ENCODE measurements around the gene ZNF407.

The ZNF407 gene

DNA sequence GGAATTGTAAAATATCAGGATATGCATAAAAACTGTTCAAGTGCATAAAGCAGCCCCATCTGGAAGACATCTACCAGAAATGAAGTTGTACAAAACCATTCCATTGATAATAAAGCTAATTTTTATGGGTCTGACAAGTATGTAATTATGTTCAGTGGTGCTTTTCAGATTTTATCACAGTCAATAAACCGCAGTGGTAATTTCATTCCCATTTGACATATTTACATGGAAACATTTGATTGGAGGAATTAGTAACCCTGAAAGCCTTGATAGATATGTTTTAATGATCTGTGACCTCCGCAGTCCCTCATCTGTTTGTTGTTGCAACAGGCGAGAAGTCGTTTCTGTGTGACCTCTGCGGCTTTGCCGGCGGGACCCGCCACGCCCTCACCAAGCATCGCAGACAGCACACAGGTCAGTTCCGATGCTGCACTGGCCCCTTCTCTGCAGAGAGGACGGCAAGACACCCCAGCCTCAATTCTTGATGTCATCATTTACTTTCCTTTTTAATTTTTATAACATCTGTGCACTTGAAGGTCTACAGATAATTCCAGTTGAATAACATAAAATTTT, 283.1 kb downstream of the ZNF407 start:
- DNase-seq (ENCODE audit: low spot score), result no peak

DNA sequence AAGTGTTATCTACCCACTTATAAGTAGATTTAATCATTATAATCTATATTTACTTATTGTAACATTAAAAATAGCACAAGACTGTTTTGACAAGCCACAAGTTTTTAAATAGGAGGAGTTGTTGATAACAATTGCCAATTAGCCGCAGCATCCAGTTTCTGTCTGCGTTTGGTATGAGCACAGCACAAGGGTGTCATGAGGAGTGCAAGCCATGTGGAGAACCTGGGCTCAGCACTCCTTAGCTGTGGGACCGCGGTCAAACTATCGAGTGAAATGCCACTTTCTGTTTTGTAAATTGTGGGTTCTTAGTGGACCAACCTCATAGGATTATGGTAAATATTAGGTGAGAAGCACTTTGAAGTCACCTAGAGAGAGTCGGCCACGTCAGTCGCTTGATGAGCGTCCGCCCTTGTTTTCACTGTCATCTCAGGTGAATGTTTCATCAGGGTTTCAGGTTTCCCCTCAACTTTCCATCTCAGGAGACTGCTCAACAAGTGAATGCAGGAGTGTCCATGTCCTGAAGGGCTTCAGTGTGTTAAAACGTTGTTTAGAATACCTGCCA, 294.5 kb downstream of the ZNF407 start:
- no peak for DNase-seq (ENCODE audit: low spot score)

DNA sequence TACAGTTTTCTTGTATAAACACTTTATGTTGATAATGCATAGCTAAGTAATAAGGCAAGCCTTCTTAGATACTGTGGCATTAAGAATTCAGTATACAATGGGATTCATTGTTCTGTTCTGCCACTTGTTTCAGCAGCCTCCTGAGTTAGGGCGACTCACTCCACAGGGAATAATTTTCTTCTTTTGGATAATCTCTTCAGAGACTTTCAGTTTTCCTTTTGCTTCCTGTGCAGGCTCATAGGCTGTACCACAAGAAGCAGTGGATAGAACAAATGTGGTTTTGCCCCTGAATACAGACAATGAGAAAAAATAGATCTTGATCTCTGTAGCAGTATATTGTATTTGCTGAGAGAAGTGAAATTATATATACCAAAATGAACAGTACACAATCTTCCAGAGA, 298.0 kb downstream of the ZNF407 start:
- no peak for DNase-seq (ENCODE audit: low spot score)

DNA sequence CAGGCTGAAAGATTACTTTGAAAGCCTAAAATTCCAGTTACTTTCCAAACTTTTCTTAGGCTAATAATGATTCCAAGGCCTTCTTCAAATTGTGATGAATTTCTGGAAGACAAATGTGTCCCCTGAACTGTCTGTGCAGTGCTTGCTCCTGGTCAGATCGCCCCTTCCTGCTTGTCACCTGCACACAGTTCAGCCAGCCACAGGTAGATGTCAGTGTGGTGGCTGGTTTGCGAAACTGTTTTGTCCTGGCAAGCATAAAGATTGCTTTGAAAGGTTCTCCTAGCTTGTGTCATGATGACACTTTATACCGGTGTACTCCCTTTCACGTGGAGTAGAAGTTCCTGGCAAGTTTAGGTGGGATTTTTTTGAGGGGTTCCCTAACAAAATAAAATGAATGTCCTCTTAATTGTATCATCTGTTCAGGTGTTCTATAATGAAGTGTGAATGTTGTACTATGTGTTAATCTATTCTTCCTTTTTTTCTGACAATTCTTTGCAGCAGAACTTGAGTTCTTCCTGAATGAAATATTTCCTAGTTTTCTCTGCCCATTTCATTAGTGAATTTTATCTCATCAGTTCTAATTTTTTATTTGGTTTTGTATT, 298.8 kb downstream of the ZNF407 start:
- peak; percentile 70 for DNase-seq (ENCODE audit: low spot score)

DNA sequence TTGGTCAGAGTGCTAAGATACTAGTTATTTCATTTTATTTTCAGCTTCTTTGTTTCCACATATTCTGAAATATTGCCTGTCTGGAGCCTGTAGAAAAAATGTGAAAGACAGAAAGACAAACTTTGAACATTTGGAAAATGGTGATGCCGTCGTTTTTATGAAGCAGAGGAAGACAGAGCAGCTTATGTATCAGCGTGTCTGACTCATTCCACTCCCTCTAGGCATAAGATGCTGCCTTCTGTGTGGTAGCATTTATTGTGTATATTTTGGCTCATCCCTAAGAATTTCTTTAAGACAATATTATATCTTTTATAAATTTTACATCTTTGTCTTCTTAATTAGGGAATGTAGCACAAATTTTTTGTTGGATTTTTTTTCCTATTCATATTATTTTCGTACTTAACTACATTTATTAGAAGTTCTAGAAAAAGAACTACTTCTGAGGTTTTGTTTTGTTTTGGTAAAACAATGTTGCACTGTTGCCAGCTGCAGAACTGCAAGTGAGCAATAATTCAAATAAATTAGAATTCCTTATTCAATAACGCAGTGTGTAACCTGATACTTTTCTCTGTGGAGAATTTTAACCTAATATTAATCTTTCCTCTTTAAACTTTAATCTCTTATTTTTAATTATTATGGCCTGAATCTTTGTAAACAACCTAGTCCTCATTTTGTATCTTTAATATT, 300.4 kb downstream of the ZNF407 start:
- no peak for DNase-seq (ENCODE audit: low spot score)

DNA sequence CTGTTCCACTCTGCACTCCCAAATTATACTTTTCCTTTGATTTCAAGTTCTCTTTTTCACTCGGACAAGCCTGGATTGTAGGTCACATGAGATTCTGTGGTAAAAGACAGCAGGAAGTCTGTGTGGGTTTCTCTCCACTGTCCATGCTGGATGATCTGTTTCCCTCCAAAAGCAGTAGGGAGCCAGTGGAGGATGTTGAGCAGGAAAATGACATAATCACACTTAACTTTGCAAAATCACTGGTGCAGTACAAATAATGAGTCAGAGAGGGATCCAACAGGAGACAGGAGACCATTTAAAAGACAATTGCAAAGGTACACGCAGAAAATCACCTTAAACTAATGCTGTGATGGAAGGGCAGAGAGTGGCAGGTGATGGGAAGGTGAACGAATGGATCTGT, 301.3 kb downstream of the ZNF407 start:
- no peak for DNase-seq (ENCODE audit: low spot score)

DNA sequence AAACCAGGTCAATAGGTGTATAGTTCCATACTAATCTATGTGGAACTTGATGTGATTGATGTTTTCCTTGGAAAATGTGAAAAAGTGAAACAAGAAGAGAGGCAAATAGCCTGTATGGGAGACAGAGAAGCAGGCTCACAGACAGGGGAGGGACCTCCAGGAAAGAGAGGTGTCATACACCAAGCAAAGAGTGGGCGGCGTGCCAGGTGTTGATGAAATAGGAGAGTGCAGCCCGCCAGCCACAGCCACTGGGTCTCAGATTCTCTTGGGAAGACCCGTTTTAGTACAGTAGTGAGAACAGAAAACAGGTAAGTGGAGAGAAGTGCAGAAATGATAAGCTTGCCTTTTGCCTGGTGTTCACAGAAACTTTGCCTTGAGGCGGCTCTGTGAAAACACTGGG, 301.9 kb downstream of the ZNF407 start:
- DNase-seq (ENCODE audit: low spot score), result no peak

DNA sequence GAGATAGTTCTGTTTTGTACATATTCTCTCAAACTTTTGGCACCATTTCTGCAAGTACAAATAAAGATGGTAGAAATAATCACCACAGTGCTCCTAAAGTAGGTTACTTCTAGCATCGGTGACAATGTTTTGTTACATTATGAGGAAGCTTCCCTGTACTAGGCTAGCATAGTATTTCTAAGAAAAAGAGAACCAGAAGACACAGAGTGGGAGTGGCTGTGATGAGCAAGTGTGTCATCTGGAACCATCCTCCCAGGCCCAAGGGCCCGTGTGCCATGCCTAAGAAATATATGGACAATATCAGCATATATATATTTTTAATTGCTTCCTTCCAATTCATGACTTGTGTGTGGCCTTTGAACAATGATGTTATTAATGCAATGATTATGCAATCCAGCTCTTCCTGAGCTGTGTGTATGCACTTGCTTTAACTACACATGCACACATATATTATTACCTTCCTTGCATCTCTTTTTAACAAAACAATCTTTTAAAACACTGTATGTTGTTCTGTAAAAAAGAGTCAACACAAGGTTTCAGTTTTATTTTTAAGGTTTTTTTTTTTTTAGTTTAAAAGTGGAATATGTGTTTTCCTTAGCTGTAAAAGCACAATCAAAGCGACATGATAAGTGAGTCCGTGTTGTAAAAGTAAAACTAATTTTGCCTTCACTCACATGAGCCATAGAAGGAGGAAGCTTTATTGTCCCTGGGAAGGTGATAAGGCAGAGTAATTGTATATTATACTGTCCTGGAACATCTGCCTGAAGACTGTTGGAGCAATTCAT, 303.9 kb downstream of the ZNF407 start:
- no peak for DNase-seq (ENCODE audit: low spot score)

DNA sequence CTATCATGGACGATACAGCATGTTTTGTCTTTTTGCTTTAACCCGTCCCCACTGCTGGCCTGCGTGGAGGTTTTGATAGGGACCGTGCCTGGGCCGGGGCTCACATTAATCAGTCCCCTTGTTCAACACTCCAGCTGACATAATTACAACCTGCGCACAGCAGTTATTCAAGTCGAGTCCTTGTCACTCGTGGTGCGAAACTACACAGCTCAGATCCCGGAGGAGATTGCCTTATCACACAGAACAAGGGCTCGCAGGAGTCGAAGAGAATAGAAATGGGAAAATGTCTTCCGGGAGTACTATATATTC, 304.4 kb downstream of the ZNF407 start:
- DNase-seq (ENCODE audit: low spot score), result no peak

DNA sequence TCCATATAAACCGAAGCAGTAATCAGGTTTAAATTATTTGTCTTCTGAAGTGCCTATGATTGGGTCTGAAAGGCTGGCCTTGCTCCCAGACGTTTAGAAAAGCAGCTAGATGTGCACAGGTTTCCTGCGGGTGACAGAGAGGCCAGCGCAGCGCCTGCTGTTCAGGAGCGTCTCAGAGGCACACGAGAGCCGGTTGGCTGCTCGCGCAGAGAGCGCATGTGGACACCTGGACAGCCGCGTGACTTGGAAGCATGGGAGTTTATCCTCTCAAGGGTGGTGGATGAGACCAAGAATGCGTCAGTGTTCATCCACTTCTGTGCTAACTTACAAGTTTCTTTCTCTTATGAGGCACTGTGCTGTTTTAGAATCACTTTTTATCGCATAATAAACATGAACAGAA, 307.6 kb downstream of the ZNF407 start:
- peak; percentile 4 for DNase-seq (ENCODE audit: low spot score)

DNA sequence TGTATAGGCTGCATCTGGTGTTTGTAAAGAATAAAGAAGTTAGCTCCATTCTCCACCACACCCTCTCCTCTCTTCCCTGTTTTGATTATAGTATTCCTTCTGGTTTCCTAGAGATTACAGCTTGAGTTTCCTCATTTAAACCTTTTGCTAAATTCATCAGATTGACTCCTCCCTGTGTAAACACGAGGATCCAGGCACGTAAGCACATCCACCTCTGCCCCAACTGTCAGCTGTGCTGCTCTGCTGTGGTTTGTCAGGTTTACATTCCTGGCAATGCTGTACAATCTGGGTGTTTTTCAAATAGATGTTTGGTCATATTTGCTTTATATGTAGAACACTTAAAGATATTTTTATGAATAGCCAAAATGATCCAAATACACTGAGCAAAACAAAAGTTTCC, 308.5 kb downstream of the ZNF407 start:
- DNase-seq (ENCODE audit: low spot score), result no peak

DNA sequence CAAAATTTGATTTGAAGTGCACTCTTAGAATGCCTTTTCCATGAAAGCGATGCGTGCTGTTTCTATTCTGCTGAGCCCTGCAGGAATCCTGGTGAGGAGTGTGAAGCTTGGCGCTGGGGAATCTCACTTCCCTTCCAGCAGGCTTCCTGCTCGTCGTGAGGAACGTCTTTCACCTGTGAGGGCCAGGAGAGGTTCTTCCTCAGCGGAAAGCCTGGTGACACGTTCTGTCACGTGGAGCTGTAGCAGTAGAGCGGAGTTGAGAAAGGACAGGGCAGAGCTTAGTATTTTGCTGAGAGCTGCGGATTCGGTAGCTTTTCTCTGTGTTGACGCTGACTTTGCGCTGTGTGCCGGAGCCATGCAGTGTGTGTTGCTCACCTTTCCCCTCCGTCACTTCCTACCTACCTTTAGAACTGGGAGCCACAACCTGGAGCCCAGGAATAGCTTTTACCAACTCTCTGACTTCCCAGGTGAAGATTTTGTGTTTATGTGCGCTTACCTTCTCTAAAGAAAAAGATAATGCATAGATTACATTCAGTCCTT, 316.5 kb downstream of the ZNF407 start:
- DNase-seq (ENCODE audit: low spot score), result no peak

DNA sequence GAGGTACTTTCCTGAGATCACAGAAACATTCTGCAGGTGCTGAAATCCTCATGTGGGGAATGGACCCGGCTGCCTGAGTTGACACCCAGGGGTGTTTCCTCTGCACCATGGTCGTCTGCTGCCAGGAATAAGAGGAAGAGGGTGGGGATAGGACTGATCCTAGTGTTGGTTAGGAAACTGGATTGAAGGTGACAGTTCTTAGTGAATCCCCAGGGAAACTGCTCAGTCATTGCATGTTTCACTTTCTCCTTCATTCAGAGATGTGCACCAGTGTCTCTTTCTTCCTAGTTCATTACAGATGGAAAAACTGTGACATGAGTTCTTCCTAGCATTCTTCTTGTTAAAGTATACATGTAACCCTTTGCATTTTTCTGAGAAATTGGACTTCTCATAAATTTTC, 317.0 kb downstream of the ZNF407 start:
- no peak for DNase-seq (ENCODE audit: low spot score)

DNA sequence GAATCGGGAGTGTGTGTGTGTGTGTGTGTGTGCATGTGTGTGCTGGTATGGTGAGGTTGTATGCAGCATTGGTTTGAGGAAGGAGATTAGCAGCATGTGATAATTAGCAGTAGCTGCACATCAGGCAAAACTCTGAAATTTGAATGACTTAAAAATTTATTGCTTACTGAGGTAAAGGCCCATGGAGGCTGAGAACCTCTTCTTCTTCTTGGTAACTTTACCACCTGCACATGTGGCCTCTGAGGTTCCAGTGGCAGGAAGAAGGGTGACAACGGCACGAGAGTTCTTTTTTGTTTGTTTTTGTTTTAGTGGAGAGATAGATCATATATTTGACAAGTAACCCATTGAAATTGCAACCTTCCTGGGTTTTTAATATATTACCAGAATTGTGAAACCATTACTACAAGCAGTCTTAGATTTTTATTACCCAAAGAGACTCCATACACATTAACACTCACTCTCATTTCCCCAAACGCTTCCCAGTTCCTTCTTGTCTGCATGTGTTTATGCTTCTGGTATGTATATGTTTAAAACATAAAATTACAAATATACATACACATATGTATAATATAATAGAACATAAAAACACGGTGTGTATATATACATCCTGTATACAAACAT, 319.2 kb downstream of the ZNF407 start:
- DNase-seq (ENCODE audit: low spot score), result no peak

DNA sequence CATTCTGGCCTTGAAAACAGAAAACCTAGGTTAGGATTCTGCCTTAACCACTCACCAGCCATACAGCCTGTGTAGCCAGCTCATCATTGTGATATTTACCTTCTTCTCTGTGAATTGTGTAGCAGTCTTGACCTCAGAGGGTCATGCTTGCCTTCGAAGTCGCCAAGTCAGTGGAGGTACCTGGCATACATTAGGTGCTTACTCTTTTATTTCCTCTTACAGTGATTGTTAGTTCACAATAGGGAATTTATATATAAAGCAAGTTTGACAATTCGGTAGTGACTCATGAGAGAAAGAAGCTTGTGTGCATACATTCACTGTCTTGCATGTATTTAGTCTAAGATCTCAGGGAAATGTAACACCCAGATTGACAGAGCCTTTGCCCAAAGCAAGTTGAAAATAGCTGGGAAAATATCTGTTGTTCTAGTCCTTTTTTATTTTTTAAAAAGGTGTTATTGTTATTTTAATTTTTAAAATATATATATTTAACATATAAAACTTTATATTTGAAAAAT, 320.7 kb downstream of the ZNF407 start:
- DNase-seq (ENCODE audit: low spot score), result no peak

DNA sequence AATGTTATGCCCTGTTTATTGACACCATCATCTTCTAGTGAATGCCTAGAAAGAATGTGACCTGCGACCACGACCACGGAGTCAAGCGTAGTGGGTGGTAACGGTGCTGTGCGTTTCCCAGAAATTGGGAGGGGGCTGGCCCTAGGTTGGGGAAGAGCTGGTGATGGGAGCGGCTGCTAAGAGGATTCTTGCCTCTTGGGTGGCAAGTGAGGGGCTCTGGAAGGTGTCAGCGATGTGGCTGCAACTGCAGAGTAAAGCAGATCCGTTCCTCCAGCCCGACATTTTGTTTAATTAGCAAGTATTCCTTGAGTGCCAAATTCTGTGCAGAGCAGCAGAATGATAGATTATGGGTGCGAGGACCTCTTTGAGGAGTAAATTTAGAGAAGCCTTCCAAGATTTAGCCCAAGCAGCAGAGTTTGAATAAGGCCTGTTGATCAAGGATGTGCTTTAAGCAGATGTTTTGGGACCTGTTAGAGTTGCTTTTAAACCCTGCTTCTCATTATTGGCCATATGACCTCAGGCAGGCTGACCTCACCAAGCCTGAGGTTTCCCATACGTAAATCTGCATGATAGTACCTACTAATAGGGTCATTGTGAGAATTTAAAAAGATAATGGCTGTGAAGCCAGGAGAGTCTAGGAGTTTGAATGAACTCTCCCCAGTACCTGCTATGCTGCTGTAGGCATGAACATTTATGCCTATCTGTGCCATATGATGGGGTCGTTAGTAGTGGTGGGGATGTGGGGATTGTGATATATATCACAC, 323.6 kb downstream of the ZNF407 start:
- no peak for DNase-seq (ENCODE audit: low spot score)

DNA sequence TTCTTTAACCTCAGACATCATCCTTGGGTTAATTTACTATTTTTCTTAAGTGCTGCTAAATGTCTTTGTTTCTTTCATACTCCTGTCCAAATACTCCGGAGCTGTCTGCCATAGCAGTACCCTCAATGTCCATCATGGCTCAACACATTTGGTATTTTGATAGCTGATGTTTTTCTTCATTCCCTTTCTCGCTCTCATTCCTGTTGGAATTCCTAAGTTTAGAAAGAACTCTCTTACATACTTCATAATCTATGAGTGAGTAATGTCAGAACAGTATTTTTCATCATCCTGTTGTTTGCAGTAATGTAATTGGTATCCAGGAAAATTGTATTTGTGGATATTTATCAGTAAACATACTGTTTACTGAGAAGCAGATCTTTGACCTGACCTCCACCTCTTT, 328.4 kb downstream of the ZNF407 start:
- DNase-seq (ENCODE audit: low spot score), result no peak

DNA sequence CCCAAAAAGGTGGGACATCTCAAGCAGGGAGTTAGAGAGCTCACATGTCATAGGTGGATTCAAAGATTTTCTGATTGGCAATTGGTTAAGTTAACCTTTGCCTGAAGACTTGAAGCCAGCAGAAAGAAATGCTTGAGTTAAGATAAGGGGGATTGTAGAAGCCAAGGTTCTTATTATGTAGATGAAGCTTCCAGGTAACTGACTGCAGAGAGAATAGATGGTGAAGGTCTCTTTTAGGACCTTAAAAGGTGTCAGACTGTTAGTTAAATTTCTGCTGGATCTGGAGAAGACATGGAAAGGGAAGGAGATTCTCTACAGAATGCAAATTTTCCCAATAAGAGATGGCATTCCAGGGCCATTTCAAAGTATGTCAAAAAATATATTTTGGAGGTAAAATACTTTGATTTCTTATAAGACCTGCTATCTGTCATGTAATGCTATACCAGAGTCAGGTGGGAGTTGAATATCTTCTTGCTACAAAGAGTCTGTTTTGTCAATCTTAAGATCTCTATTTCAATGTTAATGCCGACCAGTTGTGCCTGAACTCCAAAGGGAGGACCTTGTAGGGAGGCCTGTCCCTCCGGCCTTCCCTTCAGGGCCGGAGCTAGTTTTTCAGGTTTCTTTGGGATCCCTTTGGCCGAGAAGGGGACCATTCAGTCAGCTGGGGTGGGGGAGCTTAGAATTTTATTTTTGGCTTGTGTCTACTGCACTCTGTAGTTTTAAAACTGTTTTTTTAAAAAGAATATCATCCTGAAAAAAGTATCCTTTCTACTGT, 330.7 kb downstream of the ZNF407 start:
- no peak for DNase-seq (ENCODE audit: low spot score)

DNA sequence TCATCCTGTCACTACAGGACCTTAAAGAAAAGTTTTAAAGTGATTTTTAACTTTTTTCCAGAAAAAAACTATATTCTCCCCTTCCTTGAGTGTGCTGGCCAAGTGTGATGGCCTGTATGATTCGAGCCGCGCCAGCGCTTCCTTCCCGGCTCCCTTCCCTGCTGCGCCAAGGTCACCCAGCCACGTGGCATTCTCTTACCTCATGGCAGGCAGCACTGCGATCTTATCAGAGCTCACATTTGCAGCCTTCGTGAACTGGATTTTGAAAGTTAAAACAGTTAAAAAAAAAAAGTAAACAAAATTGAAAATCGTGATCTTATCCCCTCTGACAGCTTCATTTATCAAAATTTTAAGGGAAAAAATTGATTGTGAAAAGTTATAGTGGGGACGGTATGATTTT, 331.4 kb downstream of the ZNF407 start:
- DNase-seq (ENCODE audit: low spot score), result no peak

DNA sequence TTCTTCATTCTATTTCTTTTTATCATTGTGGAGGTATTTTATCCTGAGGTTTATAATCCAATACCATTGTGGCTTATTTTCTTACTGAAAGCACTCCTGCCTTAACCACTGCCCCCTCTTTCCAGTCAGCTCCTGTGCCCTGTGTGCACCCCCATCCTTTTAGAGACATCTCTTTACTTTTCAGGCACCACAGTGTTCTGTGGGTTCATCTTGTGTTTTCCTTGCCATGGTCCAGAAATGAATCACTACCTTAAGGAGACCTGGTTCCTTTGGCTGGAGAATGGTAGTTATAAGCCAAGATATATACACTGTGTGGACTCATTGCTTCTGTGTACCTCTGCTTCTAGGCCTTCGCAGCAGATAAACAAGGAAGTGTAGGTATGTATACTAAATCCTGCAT, 332.9 kb downstream of the ZNF407 start:
- no peak for DNase-seq (ENCODE audit: low spot score)

Data from cerebellar cortex (tissue), 1 donor.